GM12878 (cell line): ENCODE results near the gene ARID4B. TPM values are rescaled to one million over a fixed set of nuclear protein-coding genes. Genes with fewer than 3 reads are reported as not detected.

Experiments
- ATAC-seq: fragments of 200-7000 bp; cut with Tn5 transposase; 3 replicates; pipeline ENCODE4 v1.9.1; 2020; ENCODE audit warnings: mild to moderate bottlenecking, moderate library complexity
- BruUV-seq: library from RNA; stranded (reverse); fragments of 400-500 nt; replicated peaks from 2 replicates; lab custom pipeline; 2021; lab: Mats Ljungman, UMichigan
- CTCF ChIA-PET: fragments of 300-600 bp; sonication (Branson Sonifier 250); formaldehyde crosslinking; extraction: SDS; loops from one replicate; lab custom pipeline; 2021; ENCODE audit warnings: inconsistent platforms; lab: Yijun Ruan, JAX
- POLR2A ChIA-PET: fragments of 350-600 bp; formaldehyde crosslinking; extraction: SDS; loops from one replicate; lab custom pipeline; 2021; ENCODE audit warnings: inconsistent platforms; lab: Charles Lee
- RAD21 ChIA-PET: fragments of 300-600 bp; sonication (Branson Sonifier 250); formaldehyde crosslinking; loops from one replicate; lab custom pipeline; 2023; ENCODE audit warnings: antibody characterized with exemption; ENCODE audit not compliant: unreplicated experiment; lab: Charles Lee
- SMC1A ChIA-PET: fragments of 300-600 bp; sonication (Branson Sonifier 250); formaldehyde crosslinking; loops from one replicate; lab custom pipeline; 2023; ENCODE audit not compliant: unreplicated experiment, uncharacterized antibody; lab: Charles Lee
- DNase-seq: peaks from one replicate; pipeline ENCODE4 v3.0.0-alpha.2; 2011; ENCODE audit warnings: low read depth, low spot score
- FAIRE-seq: peaks from 3 replicates; lab custom pipeline; 2011; peaks lifted over from hg19 to GRCh38; lab: Jason Lieb, UNC
- H2AFZ ChIP-seq: 2 replicates; pipeline ENCODE4 v1.6.0; 2011; ENCODE audit warnings: low read depth, low read length, control low read depth; ENCODE audit not compliant: control insufficient read depth
- H3K27ac ChIP-seq: 2 replicates; pipeline ENCODE4 v1.5.1; 2011; ENCODE audit warnings: control low read depth; ENCODE audit not compliant: control insufficient read depth, insufficient read depth
- H3K27me3 ChIP-seq, 2 experiments: replicated peaks in 1 of 2; 2 replicates each; pipeline versions ENCODE4 v1.6.0 to v1.6.1; 2011; ENCODE audit warnings: low read length in 1 of 2; ENCODE audit not compliant: control insufficient read depth in 2 of 2, insufficient read depth in 2 of 2
- H3K36me3 ChIP-seq, 2 experiments: 2 replicates each; pipeline ENCODE4 v1.5.1; 2011; ENCODE audit warnings: low read length in 1 of 2; ENCODE audit not compliant: control insufficient read depth in 2 of 2, insufficient read depth in 2 of 2
- H3K4me1 ChIP-seq: 2 replicates; pipeline ENCODE4 v1.6.1; 2011; ENCODE audit warnings: mild to moderate bottlenecking, low read length, moderate library complexity, mixed read lengths; ENCODE audit not compliant: control insufficient read depth, insufficient read depth
- H3K4me2 ChIP-seq: 2 replicates; pipeline ENCODE4 v1.6.0; 2011; ENCODE audit warnings: control low read depth; ENCODE audit not compliant: control insufficient read depth, insufficient read depth
- H3K4me3 ChIP-seq: fragments of 200-600 bp; sonication (generic); 2 replicates; pipeline ENCODE4 v1.5.1; 2016
- H3K79me2 ChIP-seq: 2 replicates; pipeline ENCODE4 v1.6.0; 2011; ENCODE audit warnings: low read length; ENCODE audit not compliant: control insufficient read depth, insufficient read depth
- H3K9ac ChIP-seq: 2 replicates; pipeline ENCODE4 v1.8.0; 2011; ENCODE audit warnings: low read length, control low read depth, mixed read lengths; ENCODE audit not compliant: control insufficient read depth, insufficient read depth
- H3K9me3 ChIP-seq: replicated peaks from 3 replicates; pipeline ENCODE4 v1.5.1; 2011; ENCODE audit warnings: mild to moderate bottlenecking, low read length; ENCODE audit not compliant: control insufficient read depth, insufficient read depth
- H4K20me1 ChIP-seq: 2 replicates; pipeline ENCODE4 v1.6.0; 2011; ENCODE audit not compliant: control insufficient read depth, insufficient read depth
- ATF2 ChIP-seq: IDR thresholded peaks from 2 replicates; pipeline ENCODE4 v1.6.1; 2012; ENCODE audit warnings: low read length, inconsistent platforms
- ATF7 ChIP-seq: fragments of 450-650 bp; IDR thresholded peaks from 2 replicates; pipeline ENCODE4 v1.6.1; 2016; ENCODE audit warnings: low read depth, mild to moderate bottlenecking
- BMI1 ChIP-seq: fragments of 450-650 bp; IDR thresholded peaks from 2 replicates; pipeline ENCODE4 v1.6.1; 2016; ENCODE audit warnings: mild to moderate bottlenecking, moderate library complexity, borderline replicate concordance
- CHD2 ChIP-seq: IDR thresholded peaks from 2 replicates; pipeline ENCODE4 v1.6.1; 2011; ENCODE audit warnings: low read depth, low read length, improper control_type of control experiment, borderline replicate concordance
- CREB1 ChIP-seq: IDR thresholded peaks from 2 replicates; pipeline ENCODE4 v1.6.1; 2012; ENCODE audit warnings: low read depth, mild to moderate bottlenecking, inconsistent platforms
- CREM ChIP-seq: IDR thresholded peaks from 2 replicates; pipeline ENCODE4 v1.6.1; 2014; ENCODE audit warnings: antibody characterized with exemption, low read depth
- EZH2 ChIP-seq: IDR thresholded peaks from 2 replicates; pipeline ENCODE4 v1.6.1; 2012; ENCODE audit warnings: low read depth, mild to moderate bottlenecking, control low read depth, inconsistent platforms, low read length, borderline replicate concordance; ENCODE audit not compliant: control insufficient read depth
- FOS ChIP-seq: IDR thresholded peaks from 3 replicates; pipeline ENCODE4 v1.6.1; 2011; ENCODE audit warnings: borderline replicate concordance; ENCODE audit not compliant: insufficient read length; ENCODE audit errors: extremely low read depth
- FOXK2 ChIP-seq: fragments of 450-650 bp; IDR thresholded peaks from 2 replicates; pipeline ENCODE4 v1.6.1; 2017; ENCODE audit warnings: mild to moderate bottlenecking, moderate library complexity
- IKZF2 ChIP-seq, 2 experiments: fragments of 450-650 bp; IDR thresholded peaks; 2 replicates each; pipeline ENCODE4 v1.6.1; 2017; ENCODE audit warnings: mild to moderate bottlenecking in 2 of 2, moderate library complexity in 2 of 2
- JUNB ChIP-seq: IDR thresholded peaks from 2 replicates; pipeline ENCODE4 v1.6.1; 2016; ENCODE audit warnings: antibody characterized with exemption, mild to moderate bottlenecking
- LARP7 ChIP-seq: fragments of 450-650 bp; IDR thresholded peaks from 2 replicates; pipeline ENCODE4 v1.6.1; 2017; ENCODE audit warnings: mild to moderate bottlenecking
- MYC ChIP-seq: IDR thresholded peaks from 2 replicates; pipeline ENCODE4 v1.6.1; 2011; ENCODE audit warnings: mild to moderate bottlenecking, low read length, moderate library complexity, inconsistent platforms; ENCODE audit not compliant: insufficient read depth, insufficient replicate concordance, insufficient read length, severe bottlenecking
- RUNX3 ChIP-seq: IDR thresholded peaks from 2 replicates; pipeline ENCODE4 v1.6.1; 2012; ENCODE audit warnings: low read length, inconsistent platforms
- SMAD5 ChIP-seq: IDR thresholded peaks from 2 replicates; pipeline ENCODE4 v1.6.1; 2016; ENCODE audit warnings: antibody characterized with exemption, low read depth
- SPI1 ChIP-seq: IDR thresholded peaks from 2 replicates; pipeline ENCODE4 v1.6.1; 2011; ENCODE audit warnings: low read depth, mild to moderate bottlenecking, low read length, moderate library complexity, borderline replicate concordance; ENCODE audit not compliant: insufficient read depth
- ZNF217 ChIP-seq: fragments of 450-650 bp; IDR thresholded peaks from 2 replicates; pipeline ENCODE4 v1.6.1; 2017; ENCODE audit warnings: antibody characterized with exemption, mild to moderate bottlenecking
- ZNF274 ChIP-seq: IDR thresholded peaks from one replicate; pipeline ENCODE4 v1.8.0; 2011; ENCODE audit not compliant: insufficient read length, insufficient read depth
- WGBS: methylation state at CpG from one replicate; pipeline ENCODE4 v1.1.6; 2016; ENCODE audit warnings: low lambda C conversion rate; ENCODE audit not compliant: insufficient replicate concordance, insufficient coverage; ENCODE audit errors: missing lambda C conversion rate; 5-methylcytosine and 5-hydroxymethylcytosine counted together
- in situ Hi-C: fragments of 300-500 bp; cut with MboI; formaldehyde crosslinking; loops from 9 replicates; pipeline ENCODE4 v1.14.3; 2018; ENCODE audit warnings: mixed read lengths
- intact Hi-C: fragments of 100-400 bp; cut with micrococcal nuclease; formaldehyde crosslinking; loops from one replicate; pipeline ENCODE4 v1.14.2; 2022; ENCODE audit not compliant: unreplicated experiment
- polyA plus RNA-seq, 11 experiments: library from polyadenylated mRNA; depleted of rRNA in 4 of 11; unstranded in 6 of 11; stranded (reverse) in 5 of 11; fragments of >200 nt; fragmentation: Nextera tagmentation in 4 of 11; fragmentation: Illumina TruSeq in 1 of 11; extraction: Ambion mirVana in 4 of 11; extraction: Trizol in 1 of 11; gene quantifications; 1 replicate in 1 of 11; 2 replicates in 10 of 11; pipeline versions ENCODE4 v1.2.1 to v1.2.3, GENCODE V29; 2011 to 2016; ENCODE audit warnings: inconsistent platforms in 2 of 11, missing spikeins in 2 of 11, low read depth in 1 of 11
- total RNA-seq, 4 experiments: library from RNA; depleted of rRNA in 3 of 4; stranded (reverse); fragments of >200 nt in 3 of 4; fragmentation: Illumina TruSeq in 1 of 4; extraction: Trizol in 1 of 4; gene quantifications; 2 replicates each; pipeline versions ENCODE4 v1.2.1 to v1.2.3, GENCODE V29; 2013 to 2021

The ARID4B gene
- total and polyA plus RNA-seq, 10 of the 15 experiments (the other 5 are each of a cell fraction or from before 2014, with no cell fraction given), result 13.6 to 39.1 (median 28.0) TPM

- 99% methylated on average over 9 of the region's 9 CpGs for WGBS
- ChIA-PET POLR2A (interaction anchor here (0.6 kb wide), 1 partner anchor 9 kb away, joined by 3 read pairs; no protein-coding TSS in a partner anchor), SMC1A (interaction anchor here (3.1 kb wide), 1 partner anchor 11 kb away, joined by 11 read pairs; the partner anchor contains the start of gene RBM34), CTCF (interaction anchor here (0.7 kb wide), 1 partner anchor 19 kb away, joined by 5 read pairs; no protein-coding TSS in a partner anchor), RAD21 (no interaction called here)
- H3K4me3 ChIP-seq, result no peak overlapping the region
- ATAC-seq, result no peak
- FAIRE-seq, result no peak
- intact Hi-C loops, result no loop called here
- in situ Hi-C loops, result no loop called here
- H3K9me3 ChIP-seq, result no peaks in the 10 kb centered on the region
- H4K20me1 ChIP-seq, result 0 out of 2 replicates have a peak, but pooled peaks cover 3% of the 10 kb centered on the region
- BruUV-seq, result no TSS peak
- H3K79me2 ChIP-seq, result no peaks in the 10 kb centered on the region; the same call in none of the 2 replicates
- H3K27ac ChIP-seq, result no peak overlapping the region
- no peaks in the 10 kb centered on the region for H3K27me3 ChIP-seq
- DNase-seq, result no peak
- TF ChIP-seq ATF7 (0 out of 2 replicates have a peak, but pooled peaks have one; percentile 30), FOS (no peak), ZNF217 (no peak)
- no peak overlapping the region for H2AFZ ChIP-seq
- H3K9ac ChIP-seq, result no peak overlapping the region
- H3K36me3 ChIP-seq, result peaks cover 0 to 38% of the 10 kb centered on the region in 2 experiments; a peak in 3 of 4 replicates
- no peak overlapping the region for H3K4me2 ChIP-seq
- H3K4me1 ChIP-seq, result peaks cover 18% of the 10 kb centered on the region
Observed at GRCh38 chr1:235149824-235150223, 178.2 kb downstream of the ARID4B start.

- 83% methylated on average over 4 of the region's 4 CpGs for WGBS
- intact Hi-C loops (no loop called here), in situ Hi-C loops (no loop called here)
- ChIA-PET CTCF (interaction anchor here (1.1 to 1.5 kb wide), 3 partner anchors 10 to 43 kb away, joined by 3 to 4 read pairs (median 3); no protein-coding TSS in a partner anchor), POLR2A (no interaction called here), RAD21 (no interaction called here), SMC1A (interaction anchor here (1.0 to 2.8 kb wide), 2 partner anchors 14 to 20 kb away, joined by 3 to 7 read pairs; no protein-coding TSS in a partner anchor)
- ATAC-seq, result peak; percentile 74
- no peak for FAIRE-seq
- H3K4me3 ChIP-seq, result no peak overlapping the region
- no peak for DNase-seq
- H3K9me3 ChIP-seq, result no peaks in the 10 kb centered on the region
- H3K4me2 ChIP-seq, result no peak overlapping the region; the same call in 1 of the 2 replicates
- 0 out of 2 replicates have a peak, but pooled peaks cover 3% of the 10 kb centered on the region for H4K20me1 ChIP-seq
- no peaks in the 10 kb centered on the region for H3K27me3 ChIP-seq
- H3K27ac ChIP-seq, result peak overlapping the region; percentile 62; the same call in 1 of the 2 replicates
- H2AFZ ChIP-seq, result no peak overlapping the region
- peaks cover 1 to 41% of the 10 kb centered on the region in 2 experiments for H3K36me3 ChIP-seq
- H3K4me1 ChIP-seq, result peaks cover 18% of the 10 kb centered on the region
- BruUV-seq, result no TSS peak
- no peak overlapping the region for H3K9ac ChIP-seq
- H3K79me2 ChIP-seq, result peaks cover 2% of the 10 kb centered on the region
- TF ChIP-seq CHD2 (no peak), IKZF2 (IDR thresholded peaks at IDR 0.05) (no peak), CREB1 (no peak), BMI1 (no peak), CREM (no peak; the same call in 1 of the 2 replicates), FOXK2 (no peak), EZH2 (no peak), FOS (no peak), ZNF274 (no peak), SMAD5 (no peak), SPI1 (no peak), JUNB (peak; percentile 60), MYC (no peak), LARP7 (no peak), ATF2 (0 out of 2 replicates have a peak, but pooled peaks have one; percentile 21), RUNX3 (peak; percentile 40; the same call in 1 of the 2 replicates)
Observed at GRCh38 chr1:235147269-235147668, 180.7 kb downstream of the ARID4B start.
